ENCODE results near the gene TMEM87B. TPM values are rescaled to one million over a fixed set of nuclear protein-coding genes. Genes with fewer than 3 reads are reported as not detected.
"Not testable (repeated sequence)": the region's sequence is repeated elsewhere in the genome, so short reads cannot be mapped to it uniquely, and the experiment has no call there.

The TMEM87B gene
- total RNA-seq, 4 donors from 2014 or later: 12.5 to 25.4 (median 22.8) TPM

DNA sequence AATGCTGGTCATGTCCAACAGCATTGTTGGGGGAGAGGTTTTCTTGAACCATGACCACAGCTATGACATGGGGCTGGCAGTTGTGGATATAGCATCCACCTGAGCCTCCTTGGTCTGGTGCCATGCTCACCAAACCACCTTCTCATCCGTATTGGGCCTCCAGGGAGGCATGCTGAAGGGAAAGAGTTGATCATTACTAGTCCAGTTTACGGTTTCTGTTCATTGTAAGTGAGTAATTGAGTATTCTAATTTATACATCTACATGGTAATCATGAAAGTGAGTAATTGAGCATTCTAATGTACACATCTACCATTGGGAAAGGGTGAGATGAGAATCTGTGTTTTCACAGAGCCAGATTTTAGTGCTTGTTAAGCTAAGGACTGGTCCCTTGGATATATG lies 6.8 kb downstream of the TMEM87B start:
- TF ChIP-seq POLR2AphosphoS5 (IDR thresholded peaks at IDR 0.05): no peak
- no peak for TF ChIP-seq EP300 (IDR thresholded peaks at IDR 0.05)
- TF ChIP-seq CTCF (IDR thresholded peaks at IDR 0.05): no peak
- TF ChIP-seq POLR2A (IDR thresholded peaks at IDR 0.05): no peak
- Histone ChIP-seq H3K4me3 (no peak overlapping the region), H3K36me3 (peaks cover 0 to 47% of the 10 kb centered on the region in 2 donors), H3K9me3 (no peaks in the 10 kb centered on the region), H3K4me1 (peaks cover 0 to 23% (median 6%) of the 10 kb centered on the region in 3 donors), H3K27ac (no peak overlapping the region), H3K27me3 (no peaks in the 10 kb centered on the region)
- 93 to 100% methylated on average over 1 to 2 of the region's 2 CpGs for WGBS, 2 donors (ENCODE audit: low coverage in 1 of 2)
- ATAC-seq: no peak

DNA sequence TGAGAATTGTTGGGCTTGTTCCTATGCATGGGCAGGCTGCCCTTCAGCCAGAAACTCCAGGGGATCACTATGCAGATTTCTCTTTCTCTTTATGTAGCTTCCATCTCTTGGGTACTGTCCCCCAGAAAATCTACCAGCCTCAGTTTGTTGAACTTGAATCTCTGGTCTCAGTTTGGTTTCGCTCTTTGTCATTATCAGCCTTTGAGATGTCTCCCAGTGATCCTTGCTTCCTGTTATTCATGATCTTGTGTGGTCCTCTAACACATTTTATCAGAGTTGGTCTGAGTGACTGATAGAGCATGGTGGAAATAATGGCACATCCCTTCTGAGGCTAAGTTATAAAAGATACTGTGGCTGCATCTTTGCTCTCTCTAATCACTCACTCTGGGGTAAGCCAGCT lies 7.8 kb downstream of the TMEM87B start:
- no peak for TF ChIP-seq POLR2A (IDR thresholded peaks at IDR 0.05)
- Histone ChIP-seq H3K4me1 (peaks cover 0 to 13% (median 0%) of the 10 kb centered on the region in 3 donors), H3K36me3 (peaks cover 3 to 58% of the 10 kb centered on the region in 2 donors), H3K4me3 (no peak overlapping the region), H3K9me3 (no peaks in the 10 kb centered on the region), H3K27me3 (no peaks in the 10 kb centered on the region), H3K27ac (no peak overlapping the region)
- ATAC-seq: no peak
- 92% methylated on average over 1 of the region's 1 CpG; no CpG with 5 or more reads in 1 of the 2 donors for WGBS, 2 donors (ENCODE audit: low coverage in 1 of 2)

DNA sequence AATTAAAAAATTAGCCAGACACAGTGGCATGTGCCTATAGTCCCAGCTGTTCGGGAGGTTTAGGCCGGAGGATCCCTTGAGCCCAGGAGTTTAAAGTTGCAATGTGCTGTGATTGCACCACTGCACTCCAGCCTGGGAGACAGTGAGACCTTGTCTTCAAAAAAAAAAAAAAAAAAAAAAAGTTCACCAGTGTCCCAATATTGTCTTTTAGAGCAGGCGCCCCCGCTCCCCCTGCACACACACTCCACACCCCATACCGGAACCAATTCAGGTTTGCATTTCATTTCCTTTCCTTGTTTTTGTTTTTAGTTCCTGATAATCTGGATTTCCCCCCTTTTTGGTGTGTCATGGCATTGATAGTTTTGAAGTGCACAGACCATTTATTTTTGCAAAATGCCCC lies 10.4 kb downstream of the TMEM87B start:
- ATAC-seq: no peak
- no peaks in the 10 kb centered on the region for H3K27me3 ChIP-seq
- no peak overlapping the region for H3K27ac ChIP-seq
- H3K9me3 ChIP-seq: no peaks in the 10 kb centered on the region
- H3K4me1 ChIP-seq: no peaks in the 10 kb centered on the region
- peaks cover 3 to 77% of the 10 kb centered on the region in 2 donors for H3K36me3 ChIP-seq
- WGBS, 2 donors (ENCODE audit: low coverage in 1 of 2): 80 to 84% methylated on average over 5 of the region's 5 CpGs
- TF ChIP-seq POLR2A (IDR thresholded peaks at IDR 0.05): no peak
- TF ChIP-seq CTCF (IDR thresholded peaks at IDR 0.05): no peak
- TF ChIP-seq EP300 (IDR thresholded peaks at IDR 0.05): no peak
- TF ChIP-seq POLR2AphosphoS5 (IDR thresholded peaks at IDR 0.05): no peak
- H3K4me3 ChIP-seq: no peak overlapping the region

DNA sequence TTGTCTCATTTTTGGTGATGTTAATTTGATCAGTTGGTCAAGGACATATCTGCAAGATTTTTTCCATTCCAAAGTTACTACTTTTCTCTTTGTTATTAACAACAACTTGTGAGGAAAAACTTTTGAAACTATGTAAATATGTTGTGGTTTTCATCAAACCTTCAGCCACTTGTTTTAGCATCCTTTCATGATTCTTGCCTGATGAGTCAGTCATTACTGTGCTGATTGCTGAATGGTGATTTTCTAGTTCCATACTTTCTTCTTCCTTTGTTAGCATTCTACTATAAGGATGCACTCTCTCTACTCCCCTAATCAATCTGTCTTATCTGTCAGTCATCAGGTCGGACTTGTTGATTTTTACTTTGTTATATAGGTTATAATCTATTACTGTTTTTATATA lies 10.9 kb downstream of the TMEM87B start:
- Histone ChIP-seq H3K4me3 (no peak overlapping the region), H3K4me1 (no peaks in the 10 kb centered on the region), H3K9me3 (no peaks in the 10 kb centered on the region), H3K36me3 (peaks cover 3 to 77% of the 10 kb centered on the region in 2 donors), H3K27me3 (no peaks in the 10 kb centered on the region), H3K27ac (no peak overlapping the region)
- no peak for ATAC-seq
- 83% methylated on average over 1 of the region's 1 CpG; no CpG with 5 or more reads in 1 of the 2 donors for WGBS, 2 donors (ENCODE audit: low coverage in 1 of 2)
- TF ChIP-seq CTCF (IDR thresholded peaks at IDR 0.05) (no peak), POLR2A (IDR thresholded peaks at IDR 0.05) (no peak), EP300 (IDR thresholded peaks at IDR 0.05) (no peak), POLR2AphosphoS5 (IDR thresholded peaks at IDR 0.05) (no peak)

DNA sequence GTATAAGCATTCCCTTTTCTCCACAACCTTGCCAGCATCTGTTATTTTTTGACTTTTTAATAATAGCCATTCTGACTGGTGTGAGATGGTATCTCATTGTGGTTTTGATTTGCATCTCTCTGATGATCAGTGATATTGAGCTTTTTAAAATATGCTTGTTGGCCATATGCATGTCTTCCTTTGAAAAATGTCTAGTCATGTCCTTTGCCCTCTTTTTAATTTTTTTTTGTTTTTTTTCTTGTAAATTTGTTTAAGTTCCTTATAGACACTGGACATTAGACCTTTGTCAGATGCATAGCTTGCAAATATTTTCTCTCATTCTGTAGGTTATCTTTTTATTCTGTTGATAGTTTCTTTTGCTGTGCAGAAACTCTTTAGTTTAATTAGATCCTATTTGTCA lies 14.7 kb downstream of the TMEM87B start:
- not testable (repeated sequence) for ATAC-seq, H3K9me3 ChIP-seq
- peaks cover 3 to 85% of the 10 kb centered on the region in 2 donors for H3K36me3 ChIP-seq

DNA sequence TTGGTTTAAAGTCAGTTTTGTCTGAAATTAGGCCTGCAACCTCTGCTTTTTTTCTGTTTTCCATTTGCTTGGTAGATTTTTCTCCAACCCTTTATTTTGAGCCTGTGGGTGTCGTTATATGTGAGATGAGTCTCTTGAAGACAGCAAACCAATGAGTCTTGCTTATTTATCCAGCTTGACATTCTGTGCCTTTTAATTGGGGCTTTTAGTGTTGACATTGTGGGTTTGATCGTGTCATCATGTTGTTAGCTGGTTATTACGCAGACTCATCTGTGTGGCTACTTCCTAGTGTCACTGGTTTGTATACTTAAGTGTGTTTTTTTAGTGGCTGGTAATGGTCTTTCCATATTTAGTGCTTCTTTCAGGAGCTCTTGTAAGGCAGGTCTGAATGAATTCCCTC lies 18.8 kb downstream of the TMEM87B start:
- H3K36me3 ChIP-seq: peaks cover 0 to 76% of the 10 kb centered on the region in 2 donors
- no peak for ATAC-seq
- H3K4me1 ChIP-seq: peaks cover 0 to 8% (median 0%) of the 10 kb centered on the region in 3 donors
- H3K4me3 ChIP-seq: no peak overlapping the region
- H3K27ac ChIP-seq: no peak overlapping the region
- no peak for TF ChIP-seq POLR2A (IDR thresholded peaks at IDR 0.05)
- WGBS, 2 donors (ENCODE audit: low coverage in 1 of 2): 83 to 93% methylated on average over 2 to 3 of the region's 3 CpGs
- no peaks in the 10 kb centered on the region for H3K27me3 ChIP-seq
- peaks cover 0 to 5% (median 0%) of the 10 kb centered on the region in 3 donors for H3K9me3 ChIP-seq

More for the DNA sequence above, 14.7 kb downstream of the TMEM87B start:
- not testable (repeated sequence) for H3K4me3 ChIP-seq, H3K27me3 ChIP-seq, H3K27ac ChIP-seq, H3K4me1 ChIP-seq
